DMS53 (cell line): ENCODE results near the gene ARHGAP6.
"Not testable (repeated sequence)": the region's sequence is repeated elsewhere in the genome, so short reads cannot be mapped to it uniquely, and the experiment has no call there.

Experiments used
- DNase-seq: peaks from one replicate; lab custom pipeline; 2025; lab: John Stamatoyannopoulos, UW

ARHGAP6 gene

GRCh38 chrX:11578301-11578700, 87.4 kb downstream of the ARHGAP6 start:
- not testable (repeated sequence) for DNase-seq

GRCh38 chrX:11577603-11578002, 88.1 kb downstream of the ARHGAP6 start:
- no peak for DNase-seq

DNA sequence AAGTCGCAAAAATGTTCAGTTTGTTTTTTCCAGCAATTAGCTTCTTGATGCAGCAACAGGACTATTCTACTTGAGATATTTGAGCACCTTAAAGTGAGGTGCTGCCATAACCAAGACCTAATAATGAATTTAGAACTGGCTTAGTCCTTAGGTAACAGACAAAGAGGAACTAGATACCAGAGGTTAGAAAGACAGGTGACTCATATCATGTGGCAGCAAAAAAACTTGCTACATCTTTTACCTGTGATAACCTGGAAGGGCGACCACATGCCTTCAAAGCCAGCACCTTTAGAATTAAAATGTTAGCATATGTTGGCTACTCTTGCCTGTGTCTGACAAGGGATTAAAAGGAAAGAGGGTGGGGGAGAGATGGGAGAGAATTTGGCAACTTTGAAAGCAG, 90.4 kb downstream of the ARHGAP6 start:
- DNase-seq: no peak

DNA sequence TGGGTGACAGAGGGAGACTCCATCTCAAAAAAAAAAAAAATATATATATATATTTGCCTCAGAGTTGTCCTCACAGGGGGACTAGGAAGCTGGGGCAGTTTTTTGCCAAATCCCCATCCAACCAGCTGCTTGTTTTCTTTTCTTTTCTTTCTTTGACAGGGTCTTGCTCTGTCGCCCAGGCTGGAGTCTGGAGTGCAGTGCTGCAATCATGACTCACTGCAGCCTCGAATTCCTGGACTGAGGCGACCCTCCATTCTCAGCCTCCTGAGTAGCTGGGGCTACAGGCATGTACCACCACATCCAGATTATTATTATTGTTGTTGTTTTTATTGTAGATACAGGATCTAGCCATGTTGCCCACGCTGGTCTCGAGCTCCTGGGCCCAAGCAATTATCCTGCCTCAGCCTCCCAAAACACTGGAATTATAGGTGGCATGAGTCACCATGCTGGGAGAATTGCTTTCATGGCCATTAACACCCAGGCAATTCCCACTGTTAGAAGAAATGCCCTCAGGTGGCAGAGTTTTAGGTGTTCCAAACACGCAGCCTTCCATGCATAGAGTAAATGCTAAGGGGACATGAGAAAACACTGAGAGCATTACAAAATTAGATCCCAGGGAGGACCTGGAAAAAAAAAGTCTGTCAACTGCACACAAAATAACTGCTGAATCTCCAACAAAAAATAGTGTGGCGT, 98.0 kb downstream of the ARHGAP6 start:
- no peak for DNase-seq

DNA sequence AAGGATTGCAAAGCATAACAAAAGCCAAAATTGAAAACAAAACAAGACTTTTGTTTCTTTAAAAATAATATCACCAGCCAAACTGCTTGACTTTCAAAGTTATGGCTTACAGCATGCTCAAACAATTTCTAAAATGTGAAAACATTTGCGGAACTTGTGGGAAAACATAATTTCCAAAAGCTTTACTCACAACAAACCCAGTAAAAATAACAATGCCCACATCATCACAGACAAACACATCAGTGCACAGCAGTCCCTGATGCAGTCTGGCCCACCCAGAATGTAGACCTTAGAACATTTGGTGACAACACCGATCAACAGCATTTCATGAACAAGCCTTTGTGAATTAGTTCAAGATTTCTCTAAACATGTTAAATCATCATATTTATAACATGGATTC, 98.9 kb downstream of the ARHGAP6 start:
- no peak for DNase-seq

DNA sequence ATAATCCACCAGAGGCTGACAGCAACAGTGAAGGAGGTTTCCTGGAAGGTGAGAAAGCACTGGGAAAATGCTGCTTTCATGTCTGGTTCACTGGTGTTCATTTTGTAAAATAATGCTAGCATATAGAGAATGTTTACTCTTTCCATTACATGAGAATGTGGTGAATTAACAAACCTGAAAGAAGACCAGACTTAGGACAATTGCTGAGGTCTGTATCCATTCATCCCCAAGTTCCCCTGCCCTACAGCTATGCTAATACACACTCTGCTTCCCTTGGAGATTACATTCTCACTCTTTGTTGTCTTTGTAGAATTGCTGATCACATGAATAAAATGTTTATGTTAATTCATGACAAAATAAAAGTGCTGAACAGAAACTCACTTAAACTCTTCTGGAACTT, 99.5 kb downstream of the ARHGAP6 start:
- DNase-seq: no peak

DNA sequence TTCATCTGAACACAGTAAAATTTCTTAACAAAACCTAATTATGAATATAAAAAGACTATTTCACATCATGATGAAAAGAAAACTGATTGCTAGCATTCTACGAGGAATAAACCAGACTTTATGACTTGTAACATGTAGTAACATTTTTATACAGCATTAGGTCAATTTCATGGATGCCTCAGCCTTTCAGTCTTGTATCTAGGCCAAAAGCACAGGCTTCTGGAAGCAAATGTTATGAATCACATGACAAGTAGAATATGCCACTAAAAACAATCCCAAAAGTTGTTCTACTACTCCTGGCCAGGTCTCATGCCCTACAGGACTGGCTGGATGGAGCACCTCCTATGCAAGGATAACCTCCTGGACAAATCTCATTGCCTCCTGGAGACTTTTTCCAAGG, 101.2 kb downstream of the ARHGAP6 start:
- DNase-seq: no peak

DNA sequence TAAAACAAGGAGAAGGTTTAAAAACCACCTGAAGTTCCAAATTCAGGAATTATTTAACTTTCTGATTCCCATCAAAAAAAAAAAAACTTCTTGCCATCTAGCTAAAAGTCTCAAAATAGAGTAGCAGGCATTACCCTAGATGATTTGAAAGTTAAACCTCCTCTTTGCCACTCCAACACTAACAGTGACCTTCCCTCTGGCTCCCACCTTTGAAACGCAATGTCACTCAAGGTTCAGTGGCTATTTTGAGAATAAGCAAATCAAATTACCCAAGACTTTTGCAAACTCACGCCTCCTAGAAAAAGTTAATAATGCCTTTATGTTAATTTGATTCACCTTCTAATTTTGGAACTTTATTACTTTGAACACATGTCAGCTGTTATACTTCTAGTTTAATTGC, 103.2 kb downstream of the ARHGAP6 start:
- no peak for DNase-seq

DNA sequence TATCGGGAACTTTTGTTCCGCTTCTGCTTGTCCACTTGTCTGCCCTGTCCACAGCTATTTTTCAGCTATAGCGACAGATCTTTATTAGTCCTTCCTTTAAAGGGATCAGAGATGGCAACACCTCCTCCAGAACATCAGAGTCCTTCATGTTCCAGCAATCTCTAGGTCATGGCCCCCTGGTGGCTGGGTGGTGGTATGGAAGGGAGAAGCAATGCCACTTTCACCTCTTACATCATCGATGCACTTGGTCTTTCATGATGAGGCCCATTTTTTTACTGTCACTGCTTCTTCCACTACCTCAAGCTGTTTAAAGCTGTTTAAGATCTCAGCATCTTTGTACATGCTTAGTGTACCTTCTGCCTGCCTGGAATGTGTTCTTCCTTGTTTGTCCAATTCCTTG, 106.7 kb downstream of the ARHGAP6 start:
- peak; percentile 48 for DNase-seq

DNA sequence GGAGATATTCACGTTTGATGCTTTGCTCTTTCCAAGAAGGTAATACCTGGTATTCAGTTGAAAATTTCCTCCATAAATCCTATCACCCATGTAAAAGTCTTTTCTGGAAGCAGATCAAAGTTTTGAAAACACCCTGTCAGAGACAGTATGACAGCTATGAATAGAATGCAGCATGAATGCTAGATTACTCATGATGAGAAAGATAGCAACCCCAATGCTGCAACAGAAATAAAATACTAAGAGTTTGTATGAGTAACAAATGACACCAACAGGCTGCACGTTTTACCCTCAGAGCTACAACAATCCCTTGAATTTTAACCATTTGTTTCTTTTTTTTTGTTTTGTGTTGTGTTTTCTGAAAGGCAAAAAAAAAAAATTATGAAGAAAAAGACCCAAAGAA, 108.6 kb downstream of the ARHGAP6 start:
- DNase-seq: no peak

- no peak for DNase-seq
Observed at GRCh38 chrX:11555759-11556158, 110.0 kb downstream of the ARHGAP6 start.

GRCh38 chrX:11553594-11553993, 112.1 kb downstream of the ARHGAP6 start:
- no peak for DNase-seq

GRCh38 chrX:11551151-11551550, 114.6 kb downstream of the ARHGAP6 start:
- no peak for DNase-seq

- no peak for DNase-seq
Observed at GRCh38 chrX:11546917-11547316, 118.8 kb downstream of the ARHGAP6 start.

- peak; percentile 36 for DNase-seq
Observed at GRCh38 chrX:11543249-11543648, 122.5 kb downstream of the ARHGAP6 start.

GRCh38 chrX:11541510-11541909, 124.2 kb downstream of the ARHGAP6 start:
- no peak for DNase-seq

- no peak for DNase-seq
Observed at GRCh38 chrX:11540532-11541377, 125.0 kb downstream of the ARHGAP6 start.

- no peak for DNase-seq
Observed at GRCh38 chrX:11537141-11537540, 128.6 kb downstream of the ARHGAP6 start.

DNA sequence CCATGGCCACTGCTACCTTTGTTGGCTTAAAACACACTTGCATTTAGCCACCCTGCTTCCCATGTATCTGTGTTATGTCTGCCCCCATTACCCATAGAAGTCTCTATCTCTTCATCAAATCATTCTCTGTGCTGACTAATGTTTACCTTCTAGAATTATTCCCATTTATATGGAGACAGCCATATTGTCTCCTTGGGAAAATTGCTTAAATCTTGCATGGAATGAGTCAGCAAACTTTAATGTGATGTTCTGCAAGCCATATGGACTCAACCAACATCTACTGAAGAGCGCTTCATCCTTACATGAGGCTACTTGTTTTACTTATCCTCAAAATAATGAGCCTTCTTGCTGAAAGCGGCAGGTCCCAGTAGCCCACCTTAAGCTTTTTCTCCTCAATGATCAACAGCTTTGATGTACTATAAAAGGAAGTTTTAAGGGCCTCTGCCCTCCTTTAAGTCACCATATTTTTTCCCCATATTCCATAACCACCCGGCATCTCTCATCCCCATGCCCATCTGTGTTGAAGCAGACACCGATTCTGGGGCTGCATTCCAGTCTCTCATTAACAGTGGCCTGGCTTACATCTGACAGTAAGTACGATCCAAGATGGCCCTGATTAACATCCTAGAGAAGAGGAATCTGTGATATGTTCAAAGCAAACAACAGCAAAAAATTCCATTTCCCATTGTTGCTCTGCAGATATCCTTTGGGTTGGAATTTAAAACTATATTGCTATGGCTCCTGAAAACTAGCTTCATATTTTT, 130.4 kb downstream of the ARHGAP6 start:
- DNase-seq: no peak

GRCh38 chrX:11533199-11533651, 132.5 kb downstream of the ARHGAP6 start:
- peak; percentile 79 for DNase-seq

GRCh38 chrX:11532291-11533078, 133.2 kb downstream of the ARHGAP6 start:
- DNase-seq: peak; percentile 1

GRCh38 chrX:11531226-11531625, 134.5 kb downstream of the ARHGAP6 start:
- peak; percentile 5 for DNase-seq
